HL-60/S4 treated with retinoic acid at 250 ng/mL for 4 days and 3 days (cell line): ENCODE results near the gene MTMR8.

Experiments
- in situ Hi-C: fragments of 300-500 bp; cut with MboI; formaldehyde crosslinking; loops from 2 replicates; pipeline ENCODE4 v1.7.0; 2022; ENCODE audit warnings: low sequenced_read_pairs

The MTMR8 gene

DNA sequence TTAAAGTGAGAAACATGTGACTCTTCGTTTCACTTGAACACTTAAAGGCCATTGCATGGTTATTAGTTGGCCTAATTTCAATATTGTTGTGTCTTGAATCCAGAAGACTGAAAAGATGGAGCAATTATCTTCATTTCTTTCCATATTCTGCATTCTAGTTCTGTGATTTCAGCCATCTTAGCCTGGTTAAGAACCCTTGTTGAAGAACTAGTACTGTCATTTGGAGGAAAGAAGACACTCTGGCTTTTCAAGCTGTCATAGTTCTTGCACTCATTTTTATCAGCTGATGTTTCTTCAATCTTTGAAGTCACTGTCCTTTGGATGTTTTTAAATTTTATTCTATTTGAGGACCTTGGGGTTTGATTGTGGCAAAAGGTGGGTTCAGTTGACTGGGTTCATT is 81.6 kb downstream of the MTMR8 start:
- in situ Hi-C loops = no loop called here

DNA sequence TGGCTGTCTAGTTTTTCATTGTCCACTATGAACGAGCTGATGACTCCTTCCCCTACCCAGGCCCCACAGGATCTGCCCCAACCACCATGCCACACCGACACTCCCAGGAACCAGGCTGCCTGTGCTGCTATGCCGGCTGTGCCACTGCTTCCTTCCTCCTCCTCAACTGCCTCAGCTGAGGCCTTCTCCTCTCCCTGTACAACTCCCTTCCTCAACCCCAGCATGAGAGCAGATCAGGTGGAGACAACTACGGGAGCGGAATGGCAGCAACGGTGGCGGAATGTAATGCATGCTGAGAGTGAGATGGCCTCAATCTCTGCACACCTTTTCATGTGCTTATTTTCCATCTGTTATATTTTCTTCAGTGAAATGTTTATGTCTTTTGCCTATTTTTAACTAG is 88.5 kb downstream of the MTMR8 start:
- in situ Hi-C loops = no loop called here

GRCh38 chrX:64291123-64291522 is 104.1 kb downstream of the MTMR8 start:
- in situ Hi-C loops = no loop called here

- in situ Hi-C loops = no loop called here
Measured at GRCh38 chrX:64265265-64265664, 130.0 kb downstream of the MTMR8 start.

- in situ Hi-C loops = no loop called here
Measured at GRCh38 chrX:64230123-64230970, 164.9 kb downstream of the MTMR8 start, which contains the start of gene ASB12. TSS of gene ASB12 (minus strand) at chrX:64230607. CDS start at chrX:64225650, 4,957 bp downstream.

DNA sequence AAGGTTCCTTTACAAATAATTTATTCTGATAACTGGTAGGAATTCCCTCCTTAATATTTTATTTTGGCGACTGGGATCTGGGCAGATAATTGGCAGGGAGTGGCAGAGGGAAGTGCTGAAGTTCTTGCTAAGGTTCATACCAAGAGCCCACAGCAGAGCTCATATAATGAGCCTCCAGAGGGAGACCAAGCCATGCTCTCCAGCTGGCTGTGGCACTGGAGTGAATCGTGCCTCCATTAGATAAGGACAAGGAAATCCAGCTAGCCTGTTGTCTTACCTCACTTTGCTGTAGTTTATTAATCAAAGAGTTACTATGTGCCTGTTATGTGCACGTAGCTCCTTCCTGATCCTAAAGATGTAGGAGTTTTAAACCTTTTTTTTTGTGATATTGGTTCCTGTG is 166.1 kb downstream of the MTMR8 start:
- in situ Hi-C loops = no loop called here
